HG02571 (cell line): Measurements from ENCODE around the gene KRT16.
"Not testable (repeated sequence)": the region's sequence is repeated elsewhere in the genome, so short reads cannot be mapped to it uniquely, and the experiment has no call there.

Source experiments
- ATAC-seq: cut with Tn5 transposase; IDR thresholded peaks from one replicate; pipeline ENCODE4 v1.9.1; 2021; ENCODE audit warnings: mild to moderate bottlenecking, moderate library complexity; ENCODE audit not compliant: unreplicated experiment

KRT16 gene

GRCh38 chr17:41612376-41613160 is at the start of gene KRT16:
Gene KRT16 (minus strand): TSS chr17:41612767. CDS start chr17:41612688, 79 bp downstream.
- ATAC-seq: not testable (repeated sequence)

- no peak for ATAC-seq
Observed at GRCh38 chr17:41660221-41660711, 47.7 kb upstream of the KRT16 start.

- no peak for ATAC-seq
Observed at GRCh38 chr17:41659427-41660212, 47.1 kb upstream of the KRT16 start.

- no peak for ATAC-seq
Observed at GRCh38 chr17:41658846-41659245, 46.3 kb upstream of the KRT16 start.

GRCh38 chr17:41657936-41658335 is 45.4 kb upstream of the KRT16 start:
- ATAC-seq: no peak

- no peak for ATAC-seq
Observed at GRCh38 chr17:41657176-41657754, 44.7 kb upstream of the KRT16 start.

GRCh38 chr17:41656249-41657023 is 43.9 kb upstream of the KRT16 start:
- ATAC-seq: no peak

- no peak for ATAC-seq
Observed at GRCh38 chr17:41655611-41656111, 43.1 kb upstream of the KRT16 start.

GRCh38 chr17:41654678-41655607 is 42.4 kb upstream of the KRT16 start:
- no peak for ATAC-seq

- ATAC-seq: no peak
Observed at GRCh38 chr17:41653892-41654677, 41.5 kb upstream of the KRT16 start.

GRCh38 chr17:41653421-41653820 is 40.9 kb upstream of the KRT16 start:
- no peak for ATAC-seq

- no peak for ATAC-seq
Observed at GRCh38 chr17:41652461-41652970, 39.9 kb upstream of the KRT16 start.

GRCh38 chr17:41651625-41652460 is 39.3 kb upstream of the KRT16 start:
- ATAC-seq: no peak

- no peak for ATAC-seq
Observed at GRCh38 chr17:41650794-41651624, 38.4 kb upstream of the KRT16 start.

- ATAC-seq: no peak
Observed at GRCh38 chr17:41649923-41650519, 37.5 kb upstream of the KRT16 start.
